Panc1 (cell line): ENCODE results near the gene SPINK4. TPM values are rescaled to one million over a fixed set of nuclear protein-coding genes. Genes with fewer than 3 reads are reported as not detected.

Experiments
- ATAC-seq: fragments of 200-7000 bp; cut with Tn5 transposase; 2 replicates; pipeline ENCODE4 v1.9.1; 2020; ENCODE audit warnings: mild to moderate bottlenecking, moderate library complexity
- BruUV-seq: library from RNA; stranded (reverse); fragments of 400-500 nt; replicated peaks from 2 replicates; lab custom pipeline; 2021; lab: Mats Ljungman, UMichigan
- CTCF ChIA-PET: fragments of 300-600 bp; sonication (Branson Sonifier 250); formaldehyde crosslinking; loops from one replicate; lab custom pipeline; 2022; ENCODE audit warnings: antibody characterized with exemption; lab: Charles Lee
- POLR2A ChIA-PET: fragments of 300-600 bp; sonication (Branson Sonifier 250); formaldehyde crosslinking; loops from one replicate; lab custom pipeline; 2022; ENCODE audit warnings: antibody characterized with exemption; lab: Charles Lee
- DNase-seq: peaks from one replicate; pipeline ENCODE4 v3.0.0-alpha.2; 2010; ENCODE audit warnings: low read depth, low spot score
- H3K27ac ChIP-seq: 2 replicates; pipeline ENCODE4 v1.5.1; 2011; ENCODE audit warnings: mild to moderate bottlenecking, low read length, inconsistent platforms
- H3K27me3 ChIP-seq: fragments of 200-500 bp; sonication (Bioruptor generic); 2 replicates; pipeline ENCODE4 v1.6.0; 2014; ENCODE audit warnings: low read length, inconsistent platforms; ENCODE audit not compliant: control insufficient read depth, insufficient read depth
- H3K36me3 ChIP-seq: fragments of 200-500 bp; sonication (Bioruptor generic); 2 replicates; pipeline ENCODE4 v1.5.1; 2014; ENCODE audit warnings: inconsistent platforms, mild to moderate bottlenecking, low read length, moderate library complexity; ENCODE audit not compliant: control insufficient read depth, insufficient read depth
- H3K4me1 ChIP-seq: 2 replicates; pipeline ENCODE4 v1.5.1; 2011; ENCODE audit warnings: inconsistent platforms, mild to moderate bottlenecking, low read length, moderate library complexity; ENCODE audit not compliant: control insufficient read depth, insufficient read depth
- H3K4me3 ChIP-seq, 2 experiments: 2 replicates each; pipeline ENCODE4 v1.5.1; 2011 to 2012; ENCODE audit warnings: low read depth in 2 of 2, low read length in 2 of 2, mild to moderate bottlenecking in 2 of 2, inconsistent platforms in 1 of 2, moderate library complexity in 1 of 2
- H3K9me3 ChIP-seq: fragments of 200-500 bp; sonication (Bioruptor generic); 2 replicates; pipeline ENCODE4 v1.5.1; 2014; ENCODE audit warnings: low read depth, mild to moderate bottlenecking, inconsistent platforms, low read length, moderate library complexity; ENCODE audit not compliant: control insufficient read depth, insufficient read depth
- POLR2AphosphoS5 ChIP-seq: IDR thresholded peaks from 2 replicates; pipeline ENCODE4 v1.6.1; 2012; ENCODE audit warnings: mild to moderate bottlenecking, low read depth, low read length, moderate library complexity
- SIN3A ChIP-seq: IDR thresholded peaks from 2 replicates; pipeline ENCODE4 v1.6.1; 2012; ENCODE audit warnings: low read depth, mild to moderate bottlenecking, low read length, moderate library complexity, borderline replicate concordance; ENCODE audit not compliant: insufficient read depth
- TCF7L2 ChIP-seq: IDR thresholded peaks from 2 replicates; pipeline ENCODE4 v1.6.1; 2011; ENCODE audit warnings: mild to moderate bottlenecking, low read depth, low read length, inconsistent platforms
- in situ Hi-C: cut with HindIII; loops from 2 replicates; pipeline ENCODE4 v1.10.0; 2016; ENCODE audit warnings: low sequenced_read_pairs, low pct_unique_long_range_greater_than_20kb
- intact Hi-C: fragments of 100-400 bp; cut with micrococcal nuclease; formaldehyde crosslinking; loops from one replicate; pipeline ENCODE4 v1.10.0; 2022; ENCODE audit not compliant: unreplicated experiment
- total RNA-seq: library from RNA; stranded (reverse); gene quantifications from one replicate; pipeline ENCODE4 v1.2.1, GENCODE V29; 2021; ENCODE audit not compliant: unreplicated experiment
- TF ChIP-seq, protein P1 (sequence below), 2 experiments: IDR thresholded peaks; 2 replicates each; pipeline ENCODE4 v1.6.1; 2011 to 2012; ENCODE audit warnings: low read depth in 2 of 2, control low read depth in 1 of 2, low read length in 1 of 2, mild to moderate bottlenecking in 1 of 2, moderate library complexity in 1 of 2; ENCODE audit not compliant: insufficient read depth in 1 of 2
- TF ChIP-seq, protein P2 (sequence below): fragments of 450-650 bp; IDR thresholded peaks from 2 replicates; pipeline ENCODE4 v1.5.1; 2017; ENCODE audit warnings: mild to moderate bottlenecking

Gene SPINK4
- total RNA-seq, 1 experiment from 2014 or later: not detected

DNA sequence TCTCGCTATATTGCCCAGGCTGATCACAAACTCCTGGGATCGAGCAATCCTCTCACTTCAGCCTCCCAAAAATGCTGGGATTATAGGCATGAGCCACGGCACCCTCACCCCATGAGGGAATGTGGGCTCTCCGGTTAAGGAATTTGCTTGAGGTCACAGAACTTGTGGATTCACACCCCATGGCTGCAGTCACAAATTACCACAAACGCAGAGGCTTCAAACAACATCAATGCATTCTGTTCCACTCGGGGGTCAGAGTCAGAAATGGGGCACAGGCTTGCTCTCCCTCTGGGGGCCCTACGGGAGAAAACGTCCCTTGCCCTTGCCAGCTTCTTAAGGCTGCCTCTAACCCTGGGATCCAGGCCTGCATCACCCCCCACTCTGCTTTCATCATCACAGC lies 12.2 kb upstream of the SPINK4 start:
- H3K36me3 ChIP-seq: no peaks in the 10 kb centered on the region
- ChIA-PET POLR2A (no interaction called here), CTCF (no interaction called here)
- TF ChIP-seq POLR2AphosphoS5 (no peak), SIN3A (no peak), TCF7L2 (no peak)
- TF ChIP-seq, protein P1, sequence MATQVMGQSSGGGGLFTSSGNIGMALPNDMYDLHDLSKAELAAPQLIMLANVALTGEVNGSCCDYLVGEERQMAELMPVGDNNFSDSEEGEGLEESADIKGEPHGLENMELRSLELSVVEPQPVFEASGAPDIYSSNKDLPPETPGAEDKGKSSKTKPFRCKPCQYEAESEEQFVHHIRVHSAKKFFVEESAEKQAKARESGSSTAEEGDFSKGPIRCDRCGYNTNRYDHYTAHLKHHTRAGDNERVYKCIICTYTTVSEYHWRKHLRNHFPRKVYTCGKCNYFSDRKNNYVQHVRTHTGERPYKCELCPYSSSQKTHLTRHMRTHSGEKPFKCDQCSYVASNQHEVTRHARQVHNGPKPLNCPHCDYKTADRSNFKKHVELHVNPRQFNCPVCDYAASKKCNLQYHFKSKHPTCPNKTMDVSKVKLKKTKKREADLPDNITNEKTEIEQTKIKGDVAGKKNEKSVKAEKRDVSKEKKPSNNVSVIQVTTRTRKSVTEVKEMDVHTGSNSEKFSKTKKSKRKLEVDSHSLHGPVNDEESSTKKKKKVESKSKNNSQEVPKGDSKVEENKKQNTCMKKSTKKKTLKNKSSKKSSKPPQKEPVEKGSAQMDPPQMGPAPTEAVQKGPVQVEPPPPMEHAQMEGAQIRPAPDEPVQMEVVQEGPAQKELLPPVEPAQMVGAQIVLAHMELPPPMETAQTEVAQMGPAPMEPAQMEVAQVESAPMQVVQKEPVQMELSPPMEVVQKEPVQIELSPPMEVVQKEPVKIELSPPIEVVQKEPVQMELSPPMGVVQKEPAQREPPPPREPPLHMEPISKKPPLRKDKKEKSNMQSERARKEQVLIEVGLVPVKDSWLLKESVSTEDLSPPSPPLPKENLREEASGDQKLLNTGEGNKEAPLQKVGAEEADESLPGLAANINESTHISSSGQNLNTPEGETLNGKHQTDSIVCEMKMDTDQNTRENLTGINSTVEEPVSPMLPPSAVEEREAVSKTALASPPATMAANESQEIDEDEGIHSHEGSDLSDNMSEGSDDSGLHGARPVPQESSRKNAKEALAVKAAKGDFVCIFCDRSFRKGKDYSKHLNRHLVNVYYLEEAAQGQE (IDR thresholded peaks at IDR 0.05; ENCODE audit: insufficient read depth in 1 of 2, low read depth in 2 of 2, low read length in 1 of 2): no peak
- TF ChIP-seq, protein P2, sequence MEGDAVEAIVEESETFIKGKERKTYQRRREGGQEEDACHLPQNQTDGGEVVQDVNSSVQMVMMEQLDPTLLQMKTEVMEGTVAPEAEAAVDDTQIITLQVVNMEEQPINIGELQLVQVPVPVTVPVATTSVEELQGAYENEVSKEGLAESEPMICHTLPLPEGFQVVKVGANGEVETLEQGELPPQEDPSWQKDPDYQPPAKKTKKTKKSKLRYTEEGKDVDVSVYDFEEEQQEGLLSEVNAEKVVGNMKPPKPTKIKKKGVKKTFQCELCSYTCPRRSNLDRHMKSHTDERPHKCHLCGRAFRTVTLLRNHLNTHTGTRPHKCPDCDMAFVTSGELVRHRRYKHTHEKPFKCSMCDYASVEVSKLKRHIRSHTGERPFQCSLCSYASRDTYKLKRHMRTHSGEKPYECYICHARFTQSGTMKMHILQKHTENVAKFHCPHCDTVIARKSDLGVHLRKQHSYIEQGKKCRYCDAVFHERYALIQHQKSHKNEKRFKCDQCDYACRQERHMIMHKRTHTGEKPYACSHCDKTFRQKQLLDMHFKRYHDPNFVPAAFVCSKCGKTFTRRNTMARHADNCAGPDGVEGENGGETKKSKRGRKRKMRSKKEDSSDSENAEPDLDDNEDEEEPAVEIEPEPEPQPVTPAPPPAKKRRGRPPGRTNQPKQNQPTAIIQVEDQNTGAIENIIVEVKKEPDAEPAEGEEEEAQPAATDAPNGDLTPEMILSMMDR: no peak
- 0 out of 2 replicates have a peak, but pooled peaks cover 2% of the 10 kb centered on the region for H3K4me1 ChIP-seq
- DNase-seq (no peak), ATAC-seq (no peak)
- in situ Hi-C loops (no loop called here), intact Hi-C loops (no loop called here)
- H3K27ac ChIP-seq: no peak overlapping the region
- H3K9me3 ChIP-seq: no peaks in the 10 kb centered on the region
- BruUV-seq: no TSS peak
- peaks cover 2% of the 10 kb centered on the region; the same call in 1 of the 2 replicates for H3K27me3 ChIP-seq
- no peak overlapping the region for H3K4me3 ChIP-seq

DNA sequence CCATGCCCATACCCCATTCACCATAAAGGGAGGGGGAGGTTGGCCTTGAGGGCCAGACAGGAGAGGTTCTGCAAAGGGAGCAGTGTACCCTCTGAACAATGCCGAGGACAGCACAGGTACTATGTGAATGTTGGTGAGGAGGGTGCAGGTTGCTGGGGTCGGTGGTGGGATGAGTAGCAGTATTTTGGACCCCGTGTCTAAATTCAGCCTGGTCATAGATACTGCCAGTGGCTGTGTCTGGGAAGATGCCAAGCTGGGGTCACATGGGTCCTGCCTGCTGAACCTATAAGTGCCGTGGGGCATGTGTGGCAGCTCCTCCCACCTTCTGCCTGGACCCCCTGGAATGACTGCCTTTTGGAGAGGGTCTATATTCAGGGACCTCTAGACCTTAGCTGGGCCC lies 11.4 kb upstream of the SPINK4 start:
- Histone ChIP-seq H3K27me3 (peaks cover 2% of the 10 kb centered on the region; the same call in 1 of the 2 replicates), H3K4me3 (no peak overlapping the region), H3K4me1 (0 out of 2 replicates have a peak, but pooled peaks cover 2% of the 10 kb centered on the region), H3K36me3 (no peaks in the 10 kb centered on the region), H3K27ac (no peak overlapping the region), H3K9me3 (no peaks in the 10 kb centered on the region)
- POLR2A ChIA-PET: no interaction called here
- DNase-seq: no peak
- in situ Hi-C loops: no loop called here
- CTCF ChIA-PET: no interaction called here
- intact Hi-C loops: no loop called here
- no TSS peak for BruUV-seq
- TF ChIP-seq, protein P2: no peak
- TF ChIP-seq SIN3A (no peak), TCF7L2 (no peak), POLR2AphosphoS5 (no peak)
- TF ChIP-seq, protein P1 (IDR thresholded peaks at IDR 0.05; ENCODE audit: insufficient read depth in 1 of 2, low read depth in 2 of 2, low read length in 1 of 2): no peak
- ATAC-seq: no peak
